ENCODE measurements around the gene SHC2. TPM values are rescaled to one million over a fixed set of nuclear protein-coding genes. Genes with fewer than 3 reads are reported as not detected.

The SHC2 gene
- polyA plus RNA-seq, 1 of the 3 experiments (the other 2 are of a cell fraction) = 0.64 TPM

GRCh38 chr19:372306-372890 lies 88.4 kb downstream of the SHC2 start:
- no peak overlapping the region for H3K9ac ChIP-seq
- H3K36me3 ChIP-seq (replicated peaks in 1 of 2; ENCODE audit: control insufficient read depth in 1 of 2, insufficient read depth in 2 of 2, low read length in 1 of 2) = no peaks in the 10 kb centered on the region
- ChIA-PET CTCF (interaction anchor here (0.9 to 2.0 kb wide), 4 partner anchors 10 to 138 kb away, joined by 3 to 10 read pairs (median 6); no protein-coding TSS in a partner anchor), POLR2A (no interaction called here)
- no peaks in the 10 kb centered on the region for H3K9me2 ChIP-seq
- peak; percentile 81 for DNase-seq
- 52% methylated on average over 14 of the region's 14 CpGs for WGBS (ENCODE audit: low lambda C conversion rate)
- no peaks in the 10 kb centered on the region for H3F3A ChIP-seq (replicated peaks; ENCODE audit: insufficient read depth)
- H3K4me3 ChIP-seq (ENCODE audit: low read depth in 2 of 2, low read length in 1 of 2) = no peak overlapping the region
- no peaks in the 10 kb centered on the region for H4K20me1 ChIP-seq (ENCODE audit: insufficient read depth)
- no peak overlapping the region for H3K4me2 ChIP-seq
- no peak overlapping the region for H2AFZ ChIP-seq (ENCODE audit: low read depth)
- H3K27me3 ChIP-seq (ENCODE audit: insufficient read depth) = no peaks in the 10 kb centered on the region; the same call in 1 of the 2 replicates
- H3K4me1 ChIP-seq (ENCODE audit: control insufficient read depth in 1 of 2, insufficient read depth in 2 of 2, low read depth in 1 of 2, low read length in 1 of 2) = peaks cover 0 to 15% of the 10 kb centered on the region in 2 experiments; a peak in 1 of 4 replicates
- no peaks in the 10 kb centered on the region for H3K79me2 ChIP-seq (ENCODE audit: insufficient read depth)
- TF ChIP-seq EP300 (IDR thresholded peaks at IDR 0.05; ENCODE audit: borderline replicate concordance in 1 of 2, low read depth in 1 of 2, low read length in 1 of 2) = no peak
- TF ChIP-seq GATA2 (CRISPR knock-in tag; IDR thresholded peaks at IDR 0.05) = no peak
- no peak for TF ChIP-seq FOXM1 (IDR thresholded peaks at IDR 0.05; ENCODE audit: low read depth)
- TF ChIP-seq NRF1 (IDR thresholded peaks at IDR 0.05; ENCODE audit: low read depth, low read length) = no peak
- no peak for TF ChIP-seq GABPA (IDR thresholded peaks at IDR 0.05; ENCODE audit: low read depth)
- TF ChIP-seq MXI1 (IDR thresholded peaks at IDR 0.05; ENCODE audit: low read depth, low read length) = no peak
- TF ChIP-seq FOXJ3 (CRISPR knock-in tag; IDR thresholded peaks at IDR 0.05) = no peak
- no peak for TF ChIP-seq SIN3A (IDR thresholded peaks at IDR 0.05; ENCODE audit: borderline replicate concordance, low read depth, low read length)
- no peak for TF ChIP-seq POLR2AphosphoS5 (IDR thresholded peaks at IDR 0.05; ENCODE audit: low read depth, low read length)
- TF ChIP-seq RXRA (IDR thresholded peaks at IDR 0.05; ENCODE audit: borderline replicate concordance, low read depth) = no peak
- no peak for TF ChIP-seq TAF1 (IDR thresholded peaks at IDR 0.05; ENCODE audit: borderline replicate concordance, low read depth, low read length)
- no peak for TF ChIP-seq FOSL2 (IDR thresholded peaks at IDR 0.05; ENCODE audit: borderline replicate concordance, low read depth)
- H3K27ac ChIP-seq (ENCODE audit: low read depth in 2 of 2, low read length in 1 of 2) = peak overlapping the region in 1 of 2 experiments; percentile 65; a peak in 2 of 4 replicates
- no peaks in the 10 kb centered on the region for H3K9me3 ChIP-seq

GRCh38 chr19:371501-372168 lies 89.2 kb downstream of the SHC2 start:
- Histone ChIP-seq H3K9ac (no peak overlapping the region), H3K79me2 (ENCODE audit: insufficient read depth) (no peaks in the 10 kb centered on the region), H3K27me3 (ENCODE audit: insufficient read depth) (no peaks in the 10 kb centered on the region; the same call in 1 of the 2 replicates), H3F3A (replicated peaks; ENCODE audit: insufficient read depth) (no peaks in the 10 kb centered on the region), H3K4me2 (no peak overlapping the region), H4K20me1 (ENCODE audit: insufficient read depth) (no peaks in the 10 kb centered on the region), H3K9me3 (no peaks in the 10 kb centered on the region), H3K4me1 (ENCODE audit: control insufficient read depth in 1 of 2, insufficient read depth in 2 of 2, low read depth in 1 of 2, low read length in 1 of 2) (peaks cover 0 to 15% of the 10 kb centered on the region in 2 experiments; a peak in 1 of 4 replicates), H3K27ac (ENCODE audit: low read depth in 2 of 2, low read length in 1 of 2) (peak overlapping the region in 1 of 2 experiments; percentile 65; a peak in 2 of 4 replicates), H3K36me3 (replicated peaks in 1 of 2; ENCODE audit: control insufficient read depth in 1 of 2, insufficient read depth in 2 of 2, low read length in 1 of 2) (no peaks in the 10 kb centered on the region), H3K9me2 (no peaks in the 10 kb centered on the region), H3K4me3 (ENCODE audit: low read depth in 2 of 2, low read length in 1 of 2) (no peak overlapping the region), H2AFZ (ENCODE audit: low read depth) (no peak overlapping the region)
- WGBS (ENCODE audit: low lambda C conversion rate) = 45% methylated on average over 17 of the region's 17 CpGs
- POLR2A ChIA-PET = no interaction called here
- CTCF ChIA-PET = interaction anchor here (0.9 to 2.0 kb wide), 5 partner anchors 9 to 139 kb away, joined by 3 to 10 read pairs (median 4); no protein-coding TSS in a partner anchor
- TF ChIP-seq RAD21 (IDR thresholded peaks at IDR 0.05; ENCODE audit: low read length) (peak; percentile 44), ZBTB33 (IDR thresholded peaks at IDR 0.05; ENCODE audit: borderline replicate concordance, low read depth) (no peak), SIN3A (IDR thresholded peaks at IDR 0.05; ENCODE audit: borderline replicate concordance, low read depth, low read length) (no peak), SMC3 (IDR thresholded peaks at IDR 0.05; ENCODE audit: low read depth, low read length) (no peak), JUND (IDR thresholded peaks at IDR 0.05) (no peak), ELF1 (IDR thresholded peaks at IDR 0.05) (no peak), GATA2 (CRISPR knock-in tag; IDR thresholded peaks at IDR 0.05) (no peak)
- peak; percentile 72 for DNase-seq
